ENCODE measurements around the gene TNFRSF1B.
A peak's percentile ranks its signal among the peaks of the same experiment; 100 is the strongest.

The TNFRSF1B gene

GRCh38 chr1:12194666-12195216 is 27.9 kb downstream of the TNFRSF1B start:
- no peak for DNase-seq (ENCODE audit: low read depth)

DNA sequence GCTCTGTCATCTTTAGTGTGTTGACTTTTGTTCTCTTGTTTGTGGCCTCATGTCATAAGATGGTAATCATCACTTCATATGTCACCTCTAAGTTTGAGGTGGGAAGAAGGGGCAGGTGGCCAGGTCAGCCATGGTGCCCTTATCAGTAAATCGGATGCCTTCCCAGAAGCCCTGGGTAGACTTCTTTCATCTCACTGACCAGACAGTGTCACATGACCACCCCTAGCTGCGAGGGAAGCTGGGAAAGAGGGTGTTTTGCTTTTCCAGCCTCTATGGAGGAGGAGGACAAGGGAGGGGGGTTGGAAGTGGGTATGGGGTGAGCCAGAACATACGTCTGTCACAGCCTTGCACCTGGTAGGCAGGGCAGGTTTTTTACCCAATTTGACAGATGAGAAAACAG is 28.6 kb downstream of the TNFRSF1B start:
- DNase-seq (ENCODE audit: low read depth), result no peak

- no peak for DNase-seq (ENCODE audit: low read depth)
Measured at GRCh38 chr1:12196641-12197482, 30.1 kb downstream of the TNFRSF1B start.

GRCh38 chr1:12197483-12197880 is 30.7 kb downstream of the TNFRSF1B start:
- no peak for DNase-seq (ENCODE audit: low read depth)

GRCh38 chr1:12200208-12200607 is 33.4 kb downstream of the TNFRSF1B start:
- no peak for DNase-seq (ENCODE audit: low read depth)

GRCh38 chr1:12201352-12202189 is 34.8 kb downstream of the TNFRSF1B start:
- DNase-seq (ENCODE audit: low read depth), result no peak

DNA sequence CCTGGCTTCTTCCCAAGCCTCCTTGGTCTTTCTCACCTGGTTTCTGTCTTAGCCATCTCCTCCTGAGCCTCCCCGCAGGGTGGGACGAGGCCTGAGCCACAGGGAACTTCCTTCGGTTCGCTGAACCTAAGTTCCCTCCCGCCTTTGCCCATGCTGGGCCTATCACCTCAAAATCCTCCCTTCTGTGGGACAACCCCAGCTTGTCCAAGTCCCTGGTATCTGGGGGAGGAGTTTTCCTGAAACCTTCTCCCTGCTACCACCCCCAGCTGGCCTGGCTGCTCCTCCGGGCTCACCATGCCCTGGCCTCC is 35.4 kb downstream of the TNFRSF1B start:
- DNase-seq (ENCODE audit: low read depth), result no peak

DNA sequence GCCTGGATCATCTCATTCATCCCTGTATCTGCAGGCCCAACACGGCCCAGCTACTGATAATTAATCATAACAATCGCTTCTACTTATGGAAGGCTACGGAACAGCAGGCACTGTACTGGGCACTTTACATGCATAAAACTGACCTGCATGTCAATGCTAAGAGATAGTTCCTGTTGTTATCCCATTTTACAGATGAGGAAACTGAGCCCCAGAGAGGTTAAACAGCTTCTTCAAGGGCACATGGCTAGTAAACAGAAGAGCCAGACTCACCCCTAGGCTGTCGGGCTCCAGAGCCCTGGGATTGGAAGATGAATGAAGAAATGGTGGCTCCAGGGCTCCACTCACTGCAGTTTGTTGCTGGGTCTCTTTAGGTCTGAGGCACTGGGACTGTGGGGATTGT is 35.8 kb downstream of the TNFRSF1B start:
- no peak for DNase-seq (ENCODE audit: low read depth)

- no peak for DNase-seq (ENCODE audit: low read depth)
Measured at GRCh38 chr1:12203216-12204007, 36.6 kb downstream of the TNFRSF1B start.

- DNase-seq (ENCODE audit: low read depth), result no peak
Measured at GRCh38 chr1:12204140-12204539, 37.3 kb downstream of the TNFRSF1B start.

DNA sequence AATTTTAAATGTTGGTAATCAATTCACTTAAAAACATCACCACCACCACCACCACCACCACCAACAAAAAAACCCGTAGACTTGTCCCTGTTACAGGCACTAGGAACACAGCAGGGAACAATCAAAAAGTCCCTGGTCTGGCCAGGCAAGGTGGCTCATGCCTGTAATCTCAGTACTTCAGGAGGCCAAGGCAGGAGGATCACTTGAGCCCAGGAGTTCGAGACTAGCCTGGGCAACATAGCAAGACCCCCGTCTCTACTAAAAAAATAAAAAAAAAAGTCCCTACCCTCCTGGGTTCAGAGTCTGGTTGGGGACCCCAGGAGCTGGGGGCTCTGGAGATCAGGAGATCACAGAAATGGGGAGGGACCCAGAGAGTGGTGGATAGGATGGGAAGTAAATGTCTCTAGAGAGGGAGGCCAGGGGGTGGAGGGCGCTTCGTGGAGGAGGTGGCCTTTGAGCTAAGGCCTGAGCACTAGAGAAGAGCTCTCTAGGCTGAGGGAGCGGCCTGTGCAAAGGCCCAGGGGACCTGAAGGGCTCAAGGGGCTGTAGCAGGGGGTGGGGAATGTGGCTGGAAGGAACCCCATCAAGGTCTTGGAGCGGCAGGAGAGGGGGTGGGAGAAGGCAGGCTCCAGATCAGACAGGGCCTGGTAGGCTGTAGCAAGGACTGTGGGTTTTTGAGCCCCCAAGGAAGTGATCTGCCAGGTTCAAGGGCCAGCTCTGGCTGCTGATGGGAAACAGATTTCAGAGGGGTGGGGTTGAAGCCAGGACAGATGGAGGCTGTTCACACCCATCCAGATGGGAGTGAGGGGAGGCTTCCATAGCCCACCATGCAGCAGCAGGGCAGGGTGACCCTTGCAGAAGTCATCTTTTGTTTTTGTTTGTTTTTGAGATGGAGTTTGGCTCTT is 38.2 kb downstream of the TNFRSF1B start:
- no peak for DNase-seq (ENCODE audit: low read depth)

DNA sequence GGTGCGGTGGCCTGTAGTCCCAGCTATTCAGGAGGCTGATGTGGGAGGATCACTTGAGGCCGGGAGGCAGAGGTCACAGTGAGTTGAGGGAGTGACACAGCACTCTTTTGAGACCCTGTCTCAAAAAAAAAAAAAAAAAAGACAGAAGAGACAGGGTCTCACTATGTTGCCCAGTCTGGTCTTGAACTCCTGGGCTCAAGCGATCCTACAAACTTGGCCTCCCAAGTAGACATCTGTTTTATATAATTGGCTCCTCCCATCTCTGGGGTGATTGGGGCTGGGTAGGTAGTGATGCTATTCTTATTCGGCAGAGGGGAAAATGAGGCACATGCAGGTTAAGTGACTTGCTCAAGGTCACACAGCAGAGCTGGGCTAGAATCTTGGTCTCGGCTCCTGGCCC is 39.4 kb downstream of the TNFRSF1B start:
- DNase-seq (ENCODE audit: low read depth), result no peak

DNA sequence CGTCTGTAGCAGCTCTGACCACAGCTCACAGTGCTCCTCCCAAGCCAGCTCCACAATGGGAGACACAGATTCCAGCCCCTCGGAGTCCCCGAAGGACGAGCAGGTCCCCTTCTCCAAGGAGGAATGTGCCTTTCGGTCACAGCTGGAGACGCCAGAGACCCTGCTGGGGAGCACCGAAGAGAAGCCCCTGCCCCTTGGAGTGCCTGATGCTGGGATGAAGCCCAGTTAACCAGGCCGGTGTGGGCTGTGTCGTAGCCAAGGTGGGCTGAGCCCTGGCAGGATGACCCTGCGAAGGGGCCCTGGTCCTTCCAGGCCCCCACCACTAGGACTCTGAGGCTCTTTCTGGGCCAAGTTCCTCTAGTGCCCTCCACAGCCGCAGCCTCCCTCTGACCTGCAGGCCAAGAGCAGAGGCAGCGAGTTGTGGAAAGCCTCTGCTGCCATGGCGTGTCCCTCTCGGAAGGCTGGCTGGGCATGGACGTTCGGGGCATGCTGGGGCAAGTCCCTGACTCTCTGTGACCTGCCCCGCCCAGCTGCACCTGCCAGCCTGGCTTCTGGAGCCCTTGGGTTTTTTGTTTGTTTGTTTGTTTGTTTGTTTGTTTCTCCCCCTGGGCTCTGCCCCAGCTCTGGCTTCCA is 40.1 kb downstream of the TNFRSF1B start:
- DNase-seq (ENCODE audit: low read depth), result no peak

- DNase-seq (ENCODE audit: low read depth), result no peak
Measured at GRCh38 chr1:12208271-12208670, 41.5 kb downstream of the TNFRSF1B start.

DNA sequence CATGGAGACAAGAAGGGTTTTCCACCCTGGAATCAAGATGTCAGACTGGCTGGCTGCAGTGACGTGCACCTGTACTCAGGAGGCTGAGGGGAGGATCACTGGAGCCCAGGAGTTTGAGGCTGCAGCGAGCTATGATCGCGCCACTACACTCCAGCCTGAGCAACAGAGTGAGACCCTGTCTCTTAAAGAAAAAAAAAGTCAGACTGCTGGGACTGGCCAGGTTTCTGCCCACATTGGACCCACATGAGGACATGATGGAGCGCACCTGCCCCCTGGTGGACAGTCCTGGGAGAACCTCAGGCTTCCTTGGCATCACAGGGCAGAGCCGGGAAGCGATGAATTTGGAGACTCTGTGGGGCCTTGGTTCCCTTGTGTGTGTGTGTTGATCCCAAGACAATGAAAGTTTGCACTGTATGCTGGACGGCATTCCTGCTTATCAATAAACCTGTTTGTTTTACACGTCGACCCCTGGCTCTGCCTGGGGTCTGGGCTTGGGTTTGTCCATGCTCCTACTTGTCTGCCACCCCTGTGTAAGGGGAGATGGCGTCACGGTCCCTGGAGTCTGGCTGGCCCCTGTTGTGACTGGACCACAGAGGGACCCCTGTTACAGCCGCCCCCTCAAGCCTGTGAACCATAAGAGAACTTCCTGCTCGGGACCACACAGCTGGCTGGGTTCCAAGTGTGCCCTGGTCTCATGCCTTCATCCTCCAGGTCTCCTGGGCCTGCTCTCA is 42.1 kb downstream of the TNFRSF1B start:
- DNase-seq (ENCODE audit: low read depth), result peak; percentile 61

- DNase-seq (ENCODE audit: low read depth), result no peak
Measured at GRCh38 chr1:12209495-12209832, 42.7 kb downstream of the TNFRSF1B start.

DNA sequence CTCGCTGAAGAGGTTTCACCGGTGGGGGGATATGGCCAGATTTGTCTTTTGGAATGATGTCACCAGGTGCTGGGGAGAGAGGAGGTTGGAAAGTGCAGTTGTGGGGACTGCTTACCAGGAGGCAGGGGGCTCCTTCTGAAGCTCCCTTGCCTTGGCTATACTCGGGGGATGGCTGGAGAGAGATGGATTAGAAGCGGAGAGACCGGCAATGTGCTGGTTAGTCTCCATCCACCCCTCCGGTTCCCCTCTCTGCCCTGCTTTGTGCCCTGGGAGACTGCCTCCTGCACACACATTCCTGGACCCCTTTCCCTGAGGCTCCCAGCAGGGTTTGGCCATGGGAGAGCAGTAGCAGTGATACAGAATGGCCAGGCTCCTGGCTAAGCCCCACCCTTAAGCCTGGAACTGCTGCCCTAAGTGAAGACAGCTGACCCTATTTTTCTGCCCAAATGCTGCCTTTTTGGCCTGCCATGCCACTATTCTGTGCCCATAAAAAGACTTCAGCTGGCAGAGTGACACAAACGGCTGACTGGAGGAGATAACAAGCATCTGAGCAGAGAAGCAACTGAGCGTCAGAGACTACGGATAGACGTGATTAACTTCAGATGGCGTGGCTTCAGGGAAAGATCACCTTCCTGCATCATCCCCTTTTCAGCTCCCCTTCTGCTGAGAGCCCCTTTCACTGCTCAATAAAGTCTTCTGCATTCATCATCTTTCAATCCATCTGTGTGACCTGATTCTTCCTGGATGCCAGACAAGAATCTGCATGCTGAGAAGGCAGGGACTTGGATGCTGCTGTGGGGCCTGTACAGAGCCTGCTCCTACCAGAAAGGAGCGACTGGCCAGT is 48.5 kb downstream of the TNFRSF1B start:
- no peak for DNase-seq (ENCODE audit: low read depth)

DNA sequence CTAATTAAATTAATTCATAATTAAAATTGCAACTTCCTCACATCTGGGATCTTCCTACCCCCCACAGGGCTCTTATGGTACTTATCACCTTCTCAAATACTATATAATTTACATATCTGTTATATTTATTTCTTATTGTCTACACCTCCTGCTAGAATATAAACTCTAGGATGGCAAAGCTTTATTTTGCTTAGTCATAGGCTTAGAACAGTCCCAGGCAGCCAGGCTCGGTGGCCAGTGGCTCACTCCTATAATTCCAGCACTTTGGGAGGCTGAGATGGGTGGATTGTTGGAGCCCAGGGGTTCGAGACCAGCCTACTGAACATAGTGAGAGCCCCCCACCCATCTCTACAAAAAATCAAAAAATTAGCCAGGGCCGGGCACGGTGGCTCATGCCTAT is 53.0 kb downstream of the TNFRSF1B start:
- no peak for DNase-seq (ENCODE audit: low read depth)

- no peak for DNase-seq (ENCODE audit: low read depth)
Measured at GRCh38 chr1:12220890-12221289, 54.1 kb downstream of the TNFRSF1B start.

Measured in iris pigment epithelial cell (primary cell).